Subcutaneous adipose tissue (tissue), 4 donors: ENCODE measurements around the gene CAPN7. TPM values are rescaled to one million over a fixed set of nuclear protein-coding genes. Genes with fewer than 3 reads are reported as not detected.

ENCODE experiments used
- CTCF ChIP-seq: fragments of 450-650 bp; IDR thresholded peaks from one replicate; pipeline ENCODE4 v1.5.1; 2016; ENCODE audit warnings: low read depth, mild to moderate bottlenecking, control low read depth, antibody characterized with exemption, moderate library complexity
- total RNA-seq, 4 donors: library from RNA; depleted of rRNA; stranded (reverse); fragments of >200 nt; gene quantifications; one replicate each; pipeline ENCODE4 v1.1.0, GENCODE V29; 2016

Gene CAPN7
- total RNA-seq, 4 donors from 2014 or later = 69.1 to 79.5 (median 77.4) TPM

GRCh38 chr3:15205482-15205933 is 538 bp upstream of the CAPN7 start:
- TF ChIP-seq CTCF = no peak

GRCh38 chr3:15206662-15207576 is 873 bp downstream of the CAPN7 start:
- TF ChIP-seq CTCF = no peak

- no peak for TF ChIP-seq CTCF
Measured at GRCh38 chr3:15207836-15208504, 1.9 kb downstream of the CAPN7 start.

- no peak for TF ChIP-seq CTCF
Measured at GRCh38 chr3:15211937-15212336, 5.9 kb downstream of the CAPN7 start.

- TF ChIP-seq CTCF = no peak
Measured at GRCh38 chr3:15214758-15215157, 8.7 kb downstream of the CAPN7 start.

- no peak for TF ChIP-seq CTCF
Measured at GRCh38 chr3:15215996-15216395, 9.9 kb downstream of the CAPN7 start.

- no peak for TF ChIP-seq CTCF
Measured at GRCh38 chr3:15216501-15216900, 10.5 kb downstream of the CAPN7 start.
